HT1080 (cell line): ENCODE results near the gene AGPAT1. TPM values are rescaled to one million over a fixed set of nuclear protein-coding genes. Genes with fewer than 3 reads are reported as not detected.
"Not testable (repeated sequence)": the region's sequence is repeated elsewhere in the genome, so short reads cannot be mapped to it uniquely, and the experiment has no call there.

ENCODE experiments used
- DNase-seq: peaks from one replicate; pipeline ENCODE4 v3.0.0-alpha.2; 2015; ENCODE audit warnings: low read depth
- total RNA-seq: library from RNA; depleted of rRNA; stranded (reverse); fragments of >200 nt; shearing (Covaris generic); gene quantifications from 2 replicates; pipeline ENCODE4 v1.2.3, GENCODE V29; 2014

Gene AGPAT1
- total RNA-seq, 1 experiment from 2014 or later = 89.2 TPM

DNA sequence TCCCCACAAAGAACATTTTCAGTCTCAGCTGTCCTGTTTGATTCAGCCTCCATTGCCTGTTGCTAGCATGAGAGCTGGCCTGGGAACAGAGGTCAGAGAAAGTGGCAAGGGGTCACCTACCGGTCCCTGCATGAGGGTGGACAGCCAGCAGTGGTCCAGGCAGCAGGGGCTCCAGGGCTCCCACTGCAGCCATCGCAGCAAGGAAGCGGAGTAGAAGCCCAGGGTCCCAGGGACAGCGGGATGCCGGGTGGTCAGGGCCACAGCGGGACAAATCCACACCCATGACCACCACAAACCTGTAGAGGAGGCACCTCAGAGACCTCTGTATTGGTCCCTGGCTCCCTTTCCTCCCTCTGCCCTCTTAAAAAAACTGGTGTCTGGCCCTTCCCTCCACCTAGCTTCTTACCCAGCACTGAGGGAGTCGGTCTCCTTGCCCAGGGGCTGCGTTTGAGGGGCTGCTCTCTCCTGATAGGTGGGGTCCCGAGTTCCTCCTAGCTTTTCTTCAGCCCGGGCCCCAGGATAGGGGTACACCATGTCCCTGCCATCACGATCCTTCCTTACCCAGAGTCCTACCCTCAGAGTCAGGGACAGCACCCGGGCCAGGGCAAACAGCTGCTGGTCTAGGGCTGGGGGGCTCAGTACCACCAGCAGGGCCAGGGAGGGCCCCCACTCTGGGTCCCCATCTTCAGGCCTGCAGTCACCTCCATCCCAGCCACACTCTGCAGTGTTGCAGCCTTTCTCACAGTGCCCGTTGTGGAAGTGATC, 25.0 kb upstream of the AGPAT1 start:
- DNase-seq = no peak

DNA sequence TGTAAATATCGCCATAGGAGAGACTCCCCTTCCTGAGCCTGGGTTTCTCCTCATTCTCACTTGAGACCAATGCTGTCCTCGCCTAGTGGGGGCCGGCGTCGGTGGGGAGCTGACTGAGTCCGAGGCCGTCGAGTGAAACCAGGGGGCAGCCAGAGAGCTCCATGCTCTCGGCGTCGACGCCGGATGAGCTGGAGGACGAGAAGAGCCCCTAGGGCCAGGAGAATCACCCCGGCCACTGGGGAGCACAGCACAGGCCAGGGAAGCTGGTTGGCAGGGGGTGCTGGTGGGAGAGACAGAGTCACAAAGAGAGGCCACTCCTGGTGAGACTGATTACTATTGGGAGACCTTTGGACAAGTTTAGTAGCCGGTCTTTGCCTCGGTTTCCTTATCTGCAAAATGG, 23.0 kb upstream of the AGPAT1 start:
- no peak for DNase-seq

GRCh38 chr6:32198345-32198696, 22.4 kb upstream of the AGPAT1 start:
- no peak for DNase-seq

DNA sequence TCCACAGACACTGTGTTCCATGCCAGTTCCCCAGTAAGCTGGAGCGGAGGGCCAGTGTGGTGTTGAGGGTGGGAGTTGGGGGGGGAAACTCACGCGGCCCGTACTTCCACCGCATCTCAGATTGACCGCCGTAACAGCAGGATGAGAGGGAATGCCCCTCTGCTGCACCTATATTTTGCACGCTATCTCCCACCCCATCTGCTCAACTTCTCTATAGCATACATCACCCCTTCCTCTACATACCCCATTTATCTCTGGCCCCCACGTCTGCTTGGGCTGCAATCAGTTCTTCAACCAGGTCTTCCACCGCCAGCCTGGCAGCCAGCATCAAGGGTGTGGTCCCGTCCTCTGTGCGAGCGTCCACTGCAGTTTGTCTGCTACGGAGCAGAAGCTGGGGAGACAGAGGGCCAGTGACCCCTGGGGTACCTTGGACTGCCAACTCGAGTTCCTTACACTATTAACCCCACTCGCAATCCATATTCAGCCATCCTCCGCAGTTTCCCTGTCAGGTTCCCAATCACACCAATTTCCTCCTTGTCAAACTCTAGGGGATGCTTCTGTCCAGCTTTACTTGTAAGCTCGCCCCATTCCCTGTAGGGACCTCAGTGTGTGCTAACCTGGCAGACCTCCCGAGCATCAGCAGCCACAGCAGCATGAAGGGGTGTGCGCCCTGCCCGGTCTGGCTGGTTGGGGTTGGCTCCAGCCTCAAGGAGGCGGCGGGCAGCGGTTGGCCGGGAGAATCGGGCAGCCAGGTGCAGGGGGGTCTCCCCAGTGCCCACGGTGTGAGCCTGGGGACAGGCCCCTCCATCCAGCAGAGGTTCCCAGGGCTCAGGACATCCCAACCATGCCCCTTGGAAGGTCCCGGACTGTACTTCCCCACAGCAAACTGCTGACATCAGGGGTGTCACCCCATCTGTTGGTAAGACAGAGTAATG, 21.1 kb upstream of the AGPAT1 start:
- DNase-seq = no peak

DNA sequence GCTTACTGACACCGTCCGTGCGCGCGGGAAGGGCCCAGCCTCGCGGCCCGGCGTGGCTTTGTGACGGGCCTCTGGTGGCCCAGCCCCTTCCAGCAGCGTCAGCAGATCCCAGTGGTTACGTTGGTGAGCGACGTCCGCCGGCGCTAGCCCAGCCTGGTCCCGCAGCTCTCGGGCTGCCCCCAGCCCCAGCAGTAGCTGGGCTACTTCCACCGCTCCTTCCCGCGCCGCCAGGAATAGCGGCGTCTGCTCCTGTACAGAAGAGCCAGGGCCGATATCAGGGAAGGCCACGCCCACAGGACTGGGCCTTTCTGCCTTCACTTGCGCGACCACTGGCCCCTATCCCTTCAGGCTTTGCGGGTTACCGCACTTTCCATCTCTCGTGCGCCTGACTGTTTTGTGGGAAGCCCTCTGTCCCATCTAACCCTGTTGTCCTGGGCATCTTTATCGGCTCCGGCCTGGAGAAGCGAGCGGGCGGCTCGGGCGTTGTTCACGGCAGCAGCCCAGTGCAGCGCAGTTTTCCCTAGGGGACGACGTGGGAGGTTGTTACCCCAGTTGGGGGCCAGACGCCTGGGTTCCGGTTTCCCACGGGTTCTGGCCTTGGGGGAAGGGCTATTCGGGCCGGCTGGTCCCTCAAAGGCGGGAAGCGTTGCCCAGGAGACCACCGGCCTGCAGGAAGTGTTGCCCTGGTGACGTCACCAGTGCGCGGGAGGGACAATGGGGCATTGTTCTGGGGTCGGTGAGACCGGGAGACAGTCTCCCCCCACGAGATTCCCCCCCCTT, 20.2 kb upstream of the AGPAT1 start:
- DNase-seq = peak; percentile 91

- peak; percentile 100 for DNase-seq
Measured at GRCh38 chr6:32195652-32195901, 19.7 kb upstream of the AGPAT1 start.

- DNase-seq = peak; percentile 58
Measured at GRCh38 chr6:32194825-32195651, 19.2 kb upstream of the AGPAT1 start.

DNA sequence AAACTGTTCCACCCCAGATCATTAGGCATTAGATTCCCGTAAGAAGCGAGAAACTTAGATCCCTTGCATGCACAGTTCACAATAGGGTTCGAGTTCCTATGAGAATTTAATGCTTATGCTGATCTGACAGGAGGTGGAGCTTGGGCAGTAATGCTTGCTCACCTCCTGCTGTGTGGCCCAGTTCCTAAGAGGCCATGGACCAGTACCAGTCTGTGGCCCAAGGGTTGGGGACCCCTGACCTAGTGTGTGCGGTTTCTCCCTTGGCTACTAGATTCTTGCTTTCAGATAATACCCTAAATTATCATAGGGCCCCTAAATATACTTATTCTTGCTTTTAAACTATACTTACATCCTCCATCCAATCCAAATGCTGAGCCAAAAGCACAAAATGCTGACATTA, 18.5 kb upstream of the AGPAT1 start:
- DNase-seq = no peak

DNA sequence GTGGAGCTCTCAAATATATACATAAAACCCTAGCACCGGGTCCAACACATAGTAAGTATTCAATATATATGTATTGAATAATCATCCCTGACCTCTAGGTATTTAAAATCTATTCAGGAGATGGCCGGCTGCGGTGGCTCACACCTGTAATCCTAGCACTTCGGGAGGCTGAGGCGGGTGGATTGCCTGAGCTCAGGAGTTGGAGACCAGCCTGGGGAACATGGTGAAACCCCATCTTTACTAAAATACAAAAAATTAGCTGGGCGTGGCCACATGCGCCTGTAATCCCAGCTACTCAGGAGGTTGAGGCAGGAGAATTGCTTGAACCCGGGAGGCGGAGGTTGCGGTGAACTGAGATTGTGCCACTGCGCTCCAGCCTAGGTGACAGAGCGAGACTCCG, 17.2 kb upstream of the AGPAT1 start:
- not testable (repeated sequence) for DNase-seq

DNA sequence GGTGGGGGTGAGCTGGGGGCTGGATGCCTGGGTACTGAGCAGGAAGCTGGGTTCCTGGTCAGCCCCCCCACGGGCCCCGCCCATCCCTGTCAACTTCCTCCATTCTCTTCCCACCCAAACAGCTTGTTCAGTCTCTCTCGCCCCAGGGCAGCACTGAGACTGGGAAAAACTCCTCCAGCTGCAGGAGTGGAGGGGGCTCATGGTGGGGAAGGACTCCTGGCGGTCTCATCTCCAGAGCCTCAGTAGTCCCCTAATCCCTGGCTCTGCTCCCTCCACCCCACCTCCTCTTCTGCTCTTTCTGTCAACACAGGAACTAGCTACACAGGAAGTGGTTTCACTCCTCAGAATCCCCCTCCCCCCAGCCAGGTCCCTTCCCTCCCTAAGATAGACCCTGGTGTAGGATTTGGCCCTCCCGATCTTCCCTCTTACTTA, 16.7 kb upstream of the AGPAT1 start, which contains the start of gene GPSM3:
Gene GPSM3, minus strand, starts transcription at position 36 of the 432 bp plus-strand sequence. CDS start 130 bp downstream, outside the sequence.
- DNase-seq = peak; percentile 84

- no peak for DNase-seq
Measured at GRCh38 chr6:32191696-32192607, 16.1 kb upstream of the AGPAT1 start.

GRCh38 chr6:32190911-32191677, 15.2 kb upstream of the AGPAT1 start:
- no peak for DNase-seq

- DNase-seq = peak; percentile 82
Measured at GRCh38 chr6:32190054-32190851, 14.4 kb upstream of the AGPAT1 start, which contains the start of gene PBX2. PBX2 (minus strand) TSS chr6:32190202; CDS start chr6:32189915, 287 bp downstream.

- DNase-seq = no peak
Measured at GRCh38 chr6:32189742-32190053, 13.8 kb upstream of the AGPAT1 start.

GRCh38 chr6:32189069-32189741, 13.3 kb upstream of the AGPAT1 start:
- DNase-seq = no peak

DNA sequence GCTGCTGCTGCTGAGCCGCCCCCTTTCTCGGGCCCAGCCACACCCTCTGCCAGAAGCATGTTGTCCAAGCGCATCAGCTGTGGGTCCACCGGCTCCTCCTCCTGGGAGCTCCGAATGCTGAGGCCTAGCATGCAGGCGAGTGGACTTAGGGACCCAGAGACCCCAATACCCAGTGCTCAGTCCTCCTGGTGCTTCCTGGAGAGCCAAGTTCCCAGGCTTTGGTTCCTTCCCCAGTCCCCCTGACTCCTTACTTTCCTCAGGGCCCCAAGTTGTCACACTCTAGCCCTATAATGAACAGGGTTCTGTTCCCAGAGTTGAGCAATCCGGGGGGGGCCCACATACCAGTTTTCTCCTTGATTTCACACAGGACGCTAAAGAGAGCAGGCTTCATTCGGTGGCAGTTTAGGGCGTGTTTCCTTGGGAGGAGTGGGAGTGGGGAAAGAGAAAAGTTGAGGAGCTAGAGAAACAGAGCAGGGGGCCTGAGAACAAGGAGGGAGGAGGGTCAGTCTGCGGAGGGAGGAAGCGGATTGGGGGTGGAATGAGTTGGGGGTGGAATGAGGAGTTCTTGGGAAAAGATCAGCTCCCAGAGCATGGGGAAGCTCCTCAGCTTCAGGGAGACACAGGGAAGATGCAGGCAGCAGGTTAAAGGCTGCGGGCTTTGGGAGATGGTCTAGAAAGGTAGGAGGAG, 12.6 kb upstream of the AGPAT1 start:
- no peak for DNase-seq
